HG03439 (cell line): Measurements from ENCODE around the gene MTOR.
"Not testable (repeated sequence)": the region's sequence is repeated elsewhere in the genome, so short reads cannot be mapped to it uniquely, and the experiment has no call there.

ENCODE experiments used
- ATAC-seq: cut with Tn5 transposase; IDR thresholded peaks from one replicate; pipeline ENCODE4 v1.9.1; 2021; ENCODE audit warnings: mild to moderate bottlenecking, moderate library complexity; ENCODE audit not compliant: unreplicated experiment

Gene MTOR

DNA sequence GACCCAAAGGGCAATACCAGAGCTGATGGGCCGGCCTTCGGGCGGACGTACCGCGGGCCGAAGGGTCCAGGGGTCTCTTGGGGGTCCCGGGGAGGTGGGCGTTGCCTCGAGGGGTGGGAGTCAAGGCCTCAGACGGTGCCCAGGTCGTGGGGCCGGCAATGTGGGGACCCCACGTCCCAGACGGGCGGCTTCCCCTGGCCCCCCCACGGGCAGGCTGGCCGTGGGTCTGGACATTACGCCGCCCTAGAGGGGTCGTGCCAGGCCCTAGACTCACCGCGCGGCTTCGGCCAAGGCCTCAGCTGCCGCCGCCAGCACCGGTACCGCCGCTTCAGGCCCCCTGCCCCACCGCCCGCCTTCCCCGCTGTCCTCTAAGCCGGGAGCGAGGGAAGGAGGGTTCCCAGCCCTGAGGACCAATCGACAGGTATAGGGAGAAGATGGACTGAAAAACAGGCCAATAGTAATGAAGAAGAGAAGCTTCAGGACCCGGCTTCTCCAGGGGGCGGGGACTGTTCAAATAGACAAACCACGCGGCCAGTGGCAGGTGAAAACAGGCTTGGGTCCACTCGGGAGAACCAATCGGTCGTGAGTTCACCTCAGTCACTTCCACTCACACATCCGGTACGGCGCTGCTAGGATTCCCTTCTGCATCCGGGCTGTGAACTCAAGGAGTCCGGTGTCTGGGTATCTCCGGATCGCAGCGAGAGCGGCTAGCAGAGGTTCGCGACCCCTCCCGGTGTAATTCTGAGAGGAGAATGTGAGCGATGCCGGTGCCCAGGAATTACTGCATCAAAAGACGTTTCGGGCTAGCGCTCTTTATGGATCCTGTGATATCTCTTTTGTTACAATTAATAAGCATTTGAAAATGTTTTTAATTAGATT, at the start of gene MTOR:
Gene MTOR (minus strand): TSS at position 381 of the 879 bp plus-strand sequence. CDS start 3,142 bp downstream, outside the sequence.
- peak; percentile 98 for ATAC-seq

DNA sequence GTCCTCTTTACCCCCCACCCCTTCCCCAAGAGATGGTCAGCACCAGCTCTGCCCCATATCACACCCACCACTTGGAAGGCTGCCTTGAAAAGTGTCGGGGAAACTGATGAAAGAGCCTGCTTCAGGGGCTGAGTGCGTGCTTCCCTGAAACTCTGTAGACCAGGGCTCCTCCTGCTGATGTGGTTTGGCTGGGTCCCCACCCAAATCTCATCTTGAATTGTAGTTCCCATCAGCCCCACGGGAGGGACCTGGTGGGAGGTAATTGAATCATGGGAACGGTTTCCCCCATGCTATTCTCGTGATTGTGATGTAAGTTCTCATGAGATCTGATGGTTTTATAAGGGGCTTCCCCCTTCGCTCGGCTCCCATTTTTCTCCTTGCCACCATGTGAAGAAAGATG, 47.0 kb upstream of the MTOR start:
- ATAC-seq, result no peak

DNA sequence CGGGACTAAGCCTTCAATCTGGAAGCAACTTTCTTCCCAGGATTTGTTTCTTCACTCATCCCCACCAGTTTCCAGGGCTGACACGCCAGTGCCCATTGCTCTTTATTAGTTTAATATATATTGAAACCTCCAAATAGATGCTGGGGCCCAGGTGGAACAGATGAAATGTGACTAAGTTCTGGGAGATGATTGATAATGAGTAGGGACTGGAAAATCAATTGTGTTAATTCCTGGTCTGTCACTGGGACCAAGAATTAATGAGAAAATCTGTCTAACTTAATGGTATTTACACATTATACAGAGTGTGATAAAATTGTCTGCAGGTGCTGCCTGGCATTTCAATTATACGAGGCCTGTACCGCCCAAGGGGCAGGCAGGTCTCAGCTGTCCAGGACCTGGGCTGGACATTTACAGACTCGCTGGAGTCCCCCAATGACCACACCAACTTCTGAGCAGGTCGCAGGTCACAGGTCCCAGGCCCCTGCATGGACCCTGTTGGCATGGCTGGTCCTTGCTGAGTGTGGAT, 46.4 kb upstream of the MTOR start:
- no peak for ATAC-seq

DNA sequence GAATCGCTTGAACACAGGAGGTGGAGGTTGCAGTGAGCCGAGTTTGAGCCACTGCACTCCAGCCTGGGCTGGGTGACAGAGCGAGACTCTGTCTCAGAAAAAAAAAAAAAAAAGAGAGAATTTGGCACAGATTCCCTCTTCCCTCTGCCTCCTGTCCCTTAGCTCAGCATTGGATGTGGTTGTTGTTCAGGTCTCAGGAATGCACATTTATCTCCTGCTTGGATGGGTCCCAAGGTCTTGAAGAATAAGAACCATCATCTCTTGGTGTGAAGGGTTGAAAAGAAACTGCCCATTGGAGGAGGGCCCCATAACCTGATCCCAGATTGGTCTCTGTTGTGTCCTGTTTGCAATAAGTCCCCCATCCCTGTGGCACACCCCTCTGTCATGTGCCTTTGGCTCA, 45.5 kb upstream of the MTOR start:
- ATAC-seq, result no peak

DNA sequence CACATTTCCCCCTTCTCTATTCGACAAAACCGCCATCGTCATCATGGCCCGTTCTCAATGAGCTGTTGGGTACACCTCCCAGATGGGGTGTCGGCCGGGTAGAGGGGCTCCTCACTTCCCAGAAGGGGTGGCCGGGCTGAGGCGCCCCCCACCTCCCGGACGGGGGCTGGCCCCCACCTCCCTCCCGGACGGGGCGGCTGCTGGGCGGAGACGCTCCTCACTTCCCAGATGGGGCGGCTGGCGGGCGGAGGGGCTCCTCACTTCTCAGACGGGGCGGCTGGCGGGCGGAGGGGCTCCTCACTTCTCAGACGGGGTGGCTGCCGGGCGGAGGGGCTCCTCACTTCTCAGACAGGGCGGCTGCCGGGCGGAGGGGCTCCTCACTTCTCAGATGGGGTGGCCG, 43.2 kb upstream of the MTOR start:
- ATAC-seq, result not testable (repeated sequence)

DNA sequence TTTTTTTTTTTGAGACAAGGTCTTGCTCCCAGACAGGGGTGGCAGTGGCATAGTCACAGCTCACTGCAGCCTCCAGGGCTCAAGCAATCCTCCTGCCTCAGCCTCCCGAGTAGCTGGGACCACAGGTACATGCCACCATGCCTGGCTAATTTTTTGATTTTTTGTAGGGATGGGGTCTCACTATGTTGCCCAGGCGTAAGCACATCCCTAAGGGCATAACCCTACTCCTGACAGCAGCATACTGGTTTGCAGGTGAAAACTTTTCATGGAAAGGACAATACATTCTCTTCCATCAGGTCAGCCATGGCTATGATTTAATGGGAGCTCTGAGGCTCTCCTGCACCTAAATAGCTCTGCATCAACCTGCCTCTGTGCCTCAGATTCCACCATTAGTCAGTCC, 40.0 kb upstream of the MTOR start:
- no peak for ATAC-seq

DNA sequence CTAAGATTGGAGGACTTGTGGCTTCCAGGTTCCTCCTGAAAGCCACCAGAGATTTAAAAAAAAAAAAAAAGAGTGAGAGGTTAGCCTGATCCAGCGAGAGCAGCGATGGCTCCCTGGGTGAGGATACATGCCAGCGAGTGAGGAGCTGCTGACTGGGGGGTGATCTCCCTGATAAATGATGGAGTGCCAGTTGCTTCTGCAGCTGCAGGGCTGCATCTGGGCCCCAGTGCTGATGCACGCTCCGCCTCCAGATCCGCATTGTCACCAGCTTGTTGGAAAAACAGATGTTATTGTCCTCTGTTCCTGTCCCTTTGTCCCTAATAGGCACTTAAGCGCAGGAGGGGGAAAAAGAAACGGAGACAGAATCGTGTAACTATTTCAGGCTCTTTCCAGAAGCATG, 39.2 kb upstream of the MTOR start:
- no peak for ATAC-seq

DNA sequence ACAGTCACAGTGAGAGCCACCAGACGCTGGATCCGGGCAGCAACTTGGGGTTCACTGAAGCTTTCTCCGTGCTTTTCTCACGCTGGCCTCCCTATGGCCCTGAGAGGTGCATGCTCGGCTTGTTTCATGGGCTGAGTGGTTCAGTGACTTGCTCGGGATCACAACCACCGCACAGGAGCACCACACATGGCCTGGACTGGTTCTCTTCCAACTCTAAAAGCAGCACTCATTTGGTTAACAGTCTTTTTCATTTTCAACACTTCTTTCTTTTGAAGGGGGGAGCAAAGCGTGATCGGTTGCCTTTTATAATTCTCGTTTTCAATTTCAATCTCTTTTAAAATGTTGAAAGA, 36.8 kb upstream of the MTOR start:
- no peak for ATAC-seq

DNA sequence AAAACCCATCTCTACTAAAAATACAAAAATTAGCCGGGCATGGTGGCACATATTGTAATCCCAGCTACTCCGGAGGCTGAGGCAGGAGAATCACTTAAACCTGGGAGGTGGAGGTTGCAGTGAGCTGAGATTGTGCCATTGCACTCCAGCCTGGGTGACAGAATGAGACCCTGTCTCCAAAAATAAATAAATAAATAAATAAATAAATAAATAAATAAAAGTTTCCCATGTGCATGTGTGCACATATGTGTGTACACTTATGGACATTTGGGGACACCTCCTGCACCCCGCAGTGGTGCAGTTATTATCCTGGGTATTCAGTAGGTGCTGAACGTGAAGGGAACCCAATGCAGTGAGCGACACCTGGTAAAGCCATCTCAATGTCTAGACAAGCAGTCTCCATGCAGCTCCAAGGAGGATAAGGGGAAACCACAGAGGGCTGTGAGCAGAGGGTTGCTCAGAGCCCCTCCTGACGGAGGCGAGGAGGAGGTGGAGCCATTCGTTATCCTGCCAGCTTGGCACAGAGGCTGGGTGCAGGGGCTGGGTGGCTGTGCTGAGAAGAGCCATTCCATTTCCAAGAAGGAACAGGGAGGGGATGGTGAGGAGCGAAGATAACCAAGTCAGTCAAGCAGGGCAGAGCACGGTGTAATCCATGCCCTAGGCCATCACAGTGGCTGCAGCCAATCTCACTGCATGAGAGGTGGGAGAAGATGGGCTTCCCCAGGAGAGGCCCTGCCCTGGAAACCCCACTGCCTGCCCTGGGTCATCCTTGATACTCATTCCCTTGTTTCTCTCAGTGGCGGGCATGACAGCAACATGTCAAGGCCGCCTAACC, 36.3 kb upstream of the MTOR start:
- no peak for ATAC-seq

DNA sequence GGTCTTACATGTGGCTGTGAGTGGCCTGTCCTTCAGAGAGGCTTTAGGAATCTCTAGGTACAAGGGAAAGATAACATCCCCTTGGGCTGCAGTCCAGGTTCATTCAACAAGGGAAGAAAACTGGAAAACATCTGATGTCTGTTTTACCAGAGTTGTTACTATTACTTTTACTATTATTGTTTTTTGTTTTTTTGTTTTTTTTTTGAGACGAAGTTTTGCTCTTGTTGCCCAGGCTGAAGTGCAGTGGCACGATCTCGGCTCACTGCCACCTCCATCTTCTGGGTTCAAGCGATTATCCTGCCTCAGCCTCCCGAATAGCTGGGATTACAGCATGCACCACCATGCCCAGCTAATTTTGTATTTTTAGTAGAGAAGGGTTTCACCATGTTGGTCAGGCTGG, 35.4 kb upstream of the MTOR start:
- not testable (repeated sequence) for ATAC-seq

DNA sequence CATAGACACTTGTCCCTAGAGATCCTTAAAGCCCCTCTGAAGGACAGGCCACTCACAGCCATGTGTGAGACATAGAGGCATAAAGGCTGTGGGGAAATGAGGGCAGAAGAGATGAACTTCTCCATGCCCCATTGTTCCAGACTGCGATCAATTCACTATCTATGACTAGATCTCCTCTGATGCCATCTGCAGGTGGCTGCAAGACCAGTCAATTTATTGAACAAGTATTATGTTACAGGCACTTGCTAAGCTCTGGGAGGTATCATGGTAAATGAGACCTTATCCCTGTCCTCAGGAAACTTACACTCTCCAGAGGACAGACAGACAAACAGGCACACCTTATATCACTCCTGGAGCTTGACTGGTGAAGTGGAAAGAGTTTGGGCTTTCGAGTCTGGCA, 33.6 kb upstream of the MTOR start:
- no peak for ATAC-seq

DNA sequence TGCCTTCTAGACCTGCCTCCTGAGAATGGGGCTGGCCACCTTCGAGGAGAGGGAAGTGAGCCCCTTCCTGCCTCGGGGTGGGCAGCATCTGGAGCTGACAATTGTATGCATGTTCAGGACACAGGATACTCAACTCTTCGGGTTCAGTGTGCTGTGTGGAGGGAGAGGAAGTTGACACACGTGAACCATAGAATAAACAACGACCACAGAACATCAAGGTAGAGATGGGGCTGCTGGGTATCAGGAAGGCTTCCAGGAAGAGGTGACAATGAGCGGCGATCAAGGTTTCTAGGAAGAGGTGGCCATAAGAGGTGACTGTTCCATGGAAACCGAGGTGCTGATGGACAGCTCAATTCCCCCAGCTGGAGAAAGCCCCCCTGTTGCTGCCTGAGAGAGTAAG, 32.6 kb upstream of the MTOR start:
- ATAC-seq, result no peak

DNA sequence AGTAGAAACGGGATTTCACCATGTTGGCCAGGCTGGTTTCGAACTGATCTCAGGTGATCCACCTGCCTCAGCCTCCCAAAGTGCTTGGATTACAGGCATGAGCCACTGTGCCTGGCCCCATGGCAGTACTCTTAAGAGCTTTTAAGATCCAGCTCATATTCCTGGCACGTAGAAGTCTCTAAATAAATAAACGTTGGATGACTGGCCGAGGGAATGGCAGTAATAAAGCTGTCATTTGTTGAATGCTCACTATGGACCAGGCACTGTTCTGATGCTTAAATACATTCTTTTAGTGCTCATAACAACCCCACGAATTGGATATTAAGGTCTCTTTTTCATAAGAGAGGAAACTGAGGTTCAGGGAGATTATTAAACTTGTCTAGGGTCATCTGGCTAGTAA, 31.5 kb upstream of the MTOR start:
- ATAC-seq, result no peak

DNA sequence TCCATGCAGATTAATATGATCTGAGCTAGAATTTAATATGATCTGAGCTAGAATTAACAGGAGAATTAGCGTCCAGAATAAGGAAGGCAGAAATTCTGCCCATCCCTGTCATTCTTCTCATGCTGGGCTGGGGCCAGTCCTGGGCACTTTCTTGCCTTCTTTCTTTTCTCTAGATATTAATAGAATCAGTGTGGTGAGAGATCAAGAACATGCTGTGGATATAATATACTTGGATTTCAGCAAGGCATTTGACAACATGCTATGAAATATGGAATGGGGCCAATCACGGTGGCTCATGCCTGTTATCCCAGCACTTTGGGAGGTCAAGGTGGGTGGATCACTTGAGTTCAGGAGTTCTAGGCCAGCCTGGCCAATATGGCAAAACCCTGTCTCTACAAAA, 28.7 kb upstream of the MTOR start:
- ATAC-seq, result no peak

DNA sequence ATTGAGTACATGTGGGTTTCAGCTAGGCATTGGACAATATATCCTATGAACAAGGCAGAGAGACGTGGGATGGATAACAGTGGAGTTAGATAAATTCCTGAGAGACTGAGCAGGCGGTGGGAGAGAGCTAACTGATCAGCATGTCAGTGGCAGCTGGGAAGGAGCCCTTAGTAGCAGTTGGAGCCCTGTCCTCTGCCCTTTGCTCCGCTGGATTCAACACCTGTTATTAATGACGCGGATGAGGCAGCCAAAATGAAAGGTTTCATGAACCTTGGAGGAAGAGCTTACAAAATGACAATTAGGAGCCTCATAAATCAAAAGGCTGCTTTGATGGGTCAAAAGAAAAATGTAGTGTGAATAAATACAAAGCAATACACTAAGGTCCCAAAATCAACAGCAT, 26.7 kb upstream of the MTOR start:
- no peak for ATAC-seq

DNA sequence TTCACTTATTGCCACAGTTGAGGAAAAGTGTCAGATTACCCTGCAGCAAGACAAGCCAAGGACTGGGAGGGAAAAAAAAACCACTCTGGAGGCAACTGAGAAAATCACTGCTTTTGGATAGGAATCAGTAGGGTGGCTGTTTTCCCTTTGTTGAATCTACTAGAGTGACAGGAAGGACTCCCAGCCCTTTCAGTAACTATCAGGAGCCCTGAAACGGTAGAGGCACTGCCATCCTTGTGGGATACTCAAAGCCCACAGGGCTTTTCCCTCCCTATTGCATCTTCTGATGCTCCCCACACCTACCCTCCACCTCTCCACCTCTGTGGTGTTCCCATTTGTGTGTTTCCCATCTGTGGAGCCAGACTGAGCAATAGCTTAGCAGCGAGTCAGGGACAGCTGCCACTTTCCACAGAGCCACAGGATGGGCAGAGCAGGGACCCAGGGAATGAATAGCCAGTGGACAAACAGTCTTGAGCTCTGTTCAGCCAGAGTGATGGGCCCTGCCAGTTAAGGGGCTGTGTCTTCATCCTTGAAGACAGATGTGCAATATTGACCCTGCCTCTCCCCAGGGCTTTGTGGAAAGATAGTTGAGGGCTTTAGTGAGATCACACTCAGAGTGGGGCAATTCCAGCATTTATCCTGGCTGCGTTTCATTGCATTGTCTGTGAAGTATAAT, 24.5 kb upstream of the MTOR start:
- ATAC-seq, result no peak

DNA sequence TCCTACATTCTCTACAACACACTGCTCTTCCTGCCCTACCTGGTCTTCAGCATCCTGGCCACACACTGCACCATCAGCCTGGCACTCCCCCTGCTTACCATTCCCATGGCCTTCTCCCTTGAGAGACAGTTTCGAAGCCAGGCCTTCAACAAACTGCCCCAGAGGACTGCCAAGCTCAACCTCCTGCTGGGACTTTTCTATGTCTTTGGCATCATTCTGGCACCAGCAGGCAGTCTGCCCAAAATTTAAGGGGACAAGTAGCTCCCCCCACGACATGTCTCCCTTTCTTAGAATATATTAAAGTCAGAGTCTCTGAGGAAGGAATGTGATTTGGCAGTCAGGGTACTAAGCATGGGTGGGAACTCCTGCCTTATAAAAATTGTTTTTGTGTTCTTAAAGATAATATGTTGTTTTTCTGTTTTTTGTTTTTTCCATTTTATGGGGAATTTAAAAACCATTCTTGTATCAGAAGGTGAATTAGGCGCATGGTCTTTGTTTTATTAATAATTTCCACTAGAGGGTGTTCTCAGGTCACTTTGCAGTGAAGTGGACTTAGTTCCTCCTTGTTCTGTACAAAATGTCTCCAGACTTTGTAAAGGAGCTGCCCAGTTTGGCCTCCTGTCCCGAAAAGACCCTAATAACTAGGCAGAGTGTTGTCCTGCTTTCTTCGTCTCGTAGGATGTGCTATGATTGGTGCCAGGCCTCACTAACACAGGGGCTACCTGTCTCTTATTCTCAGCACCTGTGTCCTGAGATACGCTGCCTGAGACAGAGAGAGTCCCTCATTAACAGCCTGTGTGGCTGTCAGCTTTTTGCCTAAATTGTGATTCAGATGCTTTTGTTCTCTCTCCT, 23.8 kb upstream of the MTOR start:
- ATAC-seq, result no peak

DNA sequence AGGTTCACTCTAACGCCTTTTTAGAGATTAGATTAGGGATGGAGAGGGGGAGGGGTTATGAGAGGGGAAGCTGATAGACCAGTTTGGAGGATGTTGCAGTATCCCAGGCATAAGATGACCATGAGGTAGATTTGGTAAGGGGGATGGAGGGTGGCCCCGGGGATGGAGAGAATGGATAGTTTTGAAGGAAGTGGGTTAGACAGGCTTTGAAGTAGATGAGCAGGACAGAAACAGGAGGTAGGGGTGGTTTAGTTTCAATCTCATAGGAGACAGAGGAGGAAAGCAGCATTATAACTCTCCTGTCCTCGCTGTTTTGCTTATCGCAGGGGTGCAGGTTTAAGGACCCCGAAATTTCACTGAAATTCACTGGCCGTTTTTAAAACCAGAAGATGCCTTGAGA, 22.4 kb upstream of the MTOR start:
- ATAC-seq, result no peak

DNA sequence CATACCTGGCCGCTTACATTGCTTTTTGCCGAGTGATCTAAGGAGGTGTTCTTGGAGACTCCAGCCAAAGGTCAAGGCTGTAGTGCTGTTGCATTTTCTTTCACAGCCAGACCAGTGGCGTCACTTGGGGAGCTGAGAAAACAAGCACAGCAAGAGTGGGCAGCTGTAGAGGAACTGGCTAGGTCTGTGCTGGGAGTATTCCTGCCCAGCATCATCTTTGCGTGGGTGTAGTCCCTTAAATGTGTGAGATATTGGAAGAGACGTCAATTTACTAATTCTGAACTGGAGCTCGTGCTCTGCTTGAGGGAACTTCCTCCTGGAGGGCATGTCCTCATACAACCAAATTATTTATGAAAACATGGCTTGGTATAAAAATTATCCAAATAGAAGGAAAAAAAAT, 20.8 kb upstream of the MTOR start:
- no peak for ATAC-seq

DNA sequence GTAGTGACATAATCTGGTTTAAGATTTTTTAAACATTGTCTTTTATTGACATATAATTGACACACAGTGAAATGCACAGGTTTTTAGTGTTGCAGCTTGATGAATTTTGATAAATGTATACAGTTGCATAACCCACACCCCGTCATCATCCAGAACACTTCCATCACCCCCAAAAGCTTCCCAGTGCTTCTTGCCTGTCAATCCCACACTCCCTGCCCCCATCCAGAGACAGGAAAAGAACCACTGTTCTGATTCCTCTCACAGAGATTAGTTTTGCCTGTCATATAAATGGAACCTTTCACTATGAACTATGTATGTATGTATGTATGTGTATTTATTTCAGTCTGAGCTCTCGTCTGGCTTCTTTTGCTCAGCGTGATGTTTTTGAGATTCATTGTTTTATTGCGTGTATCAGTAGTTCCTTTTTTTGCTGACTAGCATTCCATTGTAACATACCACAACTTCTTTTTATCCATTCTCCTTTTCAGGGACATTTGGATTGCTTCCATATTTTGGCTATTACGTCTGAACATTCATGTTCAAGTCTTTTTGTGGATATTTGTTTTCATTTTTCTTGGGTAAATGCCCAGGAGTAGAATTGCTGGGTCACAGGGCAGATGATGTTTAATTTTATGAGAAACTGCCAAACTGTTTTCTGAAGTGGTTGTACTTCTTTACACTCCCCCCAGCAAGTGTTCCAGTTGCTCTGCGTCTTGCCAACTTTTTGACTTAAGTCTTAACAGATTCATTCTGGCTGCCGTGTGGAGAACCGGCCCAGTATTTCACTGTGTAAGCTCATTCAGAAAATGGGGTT, 19.4 kb upstream of the MTOR start:
- no peak for ATAC-seq
